Stimulated activated naive CD8-positive, alpha-beta T cell treated with anti-CD3 and anti-CD28 coated beads, Interleukin-15, Interleukin-2, amounts not matched to agents 100 ng/mL and 50 ng/mL, for 24 hours (primary cell): ENCODE measurements around the gene SLC47A2.

Experiments used
- H3K27ac Mint-ChIP-seq: one replicate; pipeline ENCODE4 v1.8.0; 2021; ENCODE audit warnings: mild to moderate bottlenecking, mixed read lengths
- H3K27me3 Mint-ChIP-seq: one replicate; pipeline ENCODE4 v1.8.0; 2021; ENCODE audit warnings: mixed read lengths
- H3K36me3 Mint-ChIP-seq: one replicate; pipeline ENCODE4 v1.8.0; 2021; ENCODE audit warnings: low read depth, mixed read lengths
- H3K4me1 Mint-ChIP-seq: one replicate; pipeline ENCODE4 v1.8.0; 2021; ENCODE audit warnings: low read depth, mixed read lengths
- H3K4me3 Mint-ChIP-seq: one replicate; pipeline ENCODE4 v1.8.0; 2021; ENCODE audit warnings: mild to moderate bottlenecking, mixed read lengths
- H3K9me3 Mint-ChIP-seq: one replicate; pipeline ENCODE4 v1.8.0; 2021; ENCODE audit warnings: mixed read lengths

The SLC47A2 gene

GRCh38 chr17:19740933-19741332, 24.5 kb upstream of the SLC47A2 start:
- H3K36me3 Mint-ChIP-seq: no peaks in the 10 kb centered on the region
- H3K4me3 Mint-ChIP-seq: no peak overlapping the region
- H3K27ac Mint-ChIP-seq: no peak overlapping the region
- no peaks in the 10 kb centered on the region for H3K27me3 Mint-ChIP-seq
- no peaks in the 10 kb centered on the region for H3K4me1 Mint-ChIP-seq
- no peaks in the 10 kb centered on the region for H3K9me3 Mint-ChIP-seq

GRCh38 chr17:19739241-19740201, 23.1 kb upstream of the SLC47A2 start:
- H3K27me3 Mint-ChIP-seq: no peaks in the 10 kb centered on the region
- no peaks in the 10 kb centered on the region for H3K36me3 Mint-ChIP-seq
- no peaks in the 10 kb centered on the region for H3K4me1 Mint-ChIP-seq
- no peak overlapping the region for H3K27ac Mint-ChIP-seq
- H3K4me3 Mint-ChIP-seq: no peak overlapping the region
- H3K9me3 Mint-ChIP-seq: no peaks in the 10 kb centered on the region

- no peaks in the 10 kb centered on the region for H3K9me3 Mint-ChIP-seq
- H3K4me3 Mint-ChIP-seq: no peak overlapping the region
- no peak overlapping the region for H3K27ac Mint-ChIP-seq
- H3K4me1 Mint-ChIP-seq: no peaks in the 10 kb centered on the region
- no peaks in the 10 kb centered on the region for H3K27me3 Mint-ChIP-seq
- no peaks in the 10 kb centered on the region for H3K36me3 Mint-ChIP-seq
These were observed 22.4 kb upstream of the SLC47A2 start for GRCh38 chr17:19738757-19739156.

GRCh38 chr17:19738073-19738449, 21.7 kb upstream of the SLC47A2 start:
- no peak overlapping the region for H3K27ac Mint-ChIP-seq
- H3K36me3 Mint-ChIP-seq: no peaks in the 10 kb centered on the region
- H3K4me3 Mint-ChIP-seq: no peak overlapping the region
- H3K9me3 Mint-ChIP-seq: no peaks in the 10 kb centered on the region
- no peaks in the 10 kb centered on the region for H3K4me1 Mint-ChIP-seq
- H3K27me3 Mint-ChIP-seq: no peaks in the 10 kb centered on the region

- Mint-ChIP-seq H3K4me3 (no peak overlapping the region), H3K9me3 (no peaks in the 10 kb centered on the region), H3K36me3 (no peaks in the 10 kb centered on the region), H3K27me3 (no peaks in the 10 kb centered on the region), H3K27ac (no peak overlapping the region), H3K4me1 (no peaks in the 10 kb centered on the region)
These were observed 21.1 kb upstream of the SLC47A2 start for GRCh38 chr17:19737305-19738072.

- Mint-ChIP-seq H3K27me3 (no peaks in the 10 kb centered on the region), H3K27ac (no peak overlapping the region), H3K9me3 (no peaks in the 10 kb centered on the region), H3K36me3 (no peaks in the 10 kb centered on the region), H3K4me1 (no peaks in the 10 kb centered on the region), H3K4me3 (no peak overlapping the region)
These were observed 19.7 kb upstream of the SLC47A2 start for GRCh38 chr17:19736071-19736470.

- Mint-ChIP-seq H3K4me3 (no peak overlapping the region), H3K27ac (no peak overlapping the region), H3K4me1 (no peaks in the 10 kb centered on the region), H3K9me3 (no peaks in the 10 kb centered on the region), H3K36me3 (no peaks in the 10 kb centered on the region), H3K27me3 (no peaks in the 10 kb centered on the region)
These were observed 17.7 kb upstream of the SLC47A2 start for GRCh38 chr17:19733953-19734526.

- H3K4me3 Mint-ChIP-seq: no peak overlapping the region
- no peak overlapping the region for H3K27ac Mint-ChIP-seq
- H3K27me3 Mint-ChIP-seq: no peaks in the 10 kb centered on the region
- H3K9me3 Mint-ChIP-seq: no peaks in the 10 kb centered on the region
- H3K4me1 Mint-ChIP-seq: no peaks in the 10 kb centered on the region
- no peaks in the 10 kb centered on the region for H3K36me3 Mint-ChIP-seq
These were observed 15.2 kb upstream of the SLC47A2 start for GRCh38 chr17:19731626-19732025.

GRCh38 chr17:19730843-19731242, 14.5 kb upstream of the SLC47A2 start:
- no peaks in the 10 kb centered on the region for H3K9me3 Mint-ChIP-seq
- no peak overlapping the region for H3K4me3 Mint-ChIP-seq
- no peak overlapping the region for H3K27ac Mint-ChIP-seq

GRCh38 chr17:19729900-19730299, 13.5 kb upstream of the SLC47A2 start:
- no peak overlapping the region for H3K27ac Mint-ChIP-seq
- no peaks in the 10 kb centered on the region for H3K9me3 Mint-ChIP-seq
- H3K4me1 Mint-ChIP-seq: peaks cover 9% of the 10 kb centered on the region
- H3K36me3 Mint-ChIP-seq: no peaks in the 10 kb centered on the region
- H3K27me3 Mint-ChIP-seq: peaks cover 8% of the 10 kb centered on the region
- no peak overlapping the region for H3K4me3 Mint-ChIP-seq

More at GRCh38 chr17:19730843-19731242, 14.5 kb upstream of the SLC47A2 start:
- Mint-ChIP-seq H3K36me3 (no peaks in the 10 kb centered on the region), H3K27me3 (no peaks in the 10 kb centered on the region), H3K4me1 (no peaks in the 10 kb centered on the region)

GRCh38 chr17:19728084-19728495, 11.7 kb upstream of the SLC47A2 start:
- no peaks in the 10 kb centered on the region for H3K9me3 Mint-ChIP-seq
- no peaks in the 10 kb centered on the region for H3K36me3 Mint-ChIP-seq
- no peak overlapping the region for H3K4me3 Mint-ChIP-seq
- no peak overlapping the region for H3K27ac Mint-ChIP-seq
- H3K27me3 Mint-ChIP-seq: peaks cover 8% of the 10 kb centered on the region
- H3K4me1 Mint-ChIP-seq: peaks cover 18% of the 10 kb centered on the region

- no peak overlapping the region for H3K4me3 Mint-ChIP-seq
- peaks cover 8% of the 10 kb centered on the region for H3K27me3 Mint-ChIP-seq
- H3K4me1 Mint-ChIP-seq: peaks cover 18% of the 10 kb centered on the region
- H3K9me3 Mint-ChIP-seq: no peaks in the 10 kb centered on the region
- H3K27ac Mint-ChIP-seq: no peak overlapping the region
- H3K36me3 Mint-ChIP-seq: no peaks in the 10 kb centered on the region
These were observed 11.2 kb upstream of the SLC47A2 start for GRCh38 chr17:19727501-19728078.

- H3K27me3 Mint-ChIP-seq: peaks cover 8% of the 10 kb centered on the region
- H3K27ac Mint-ChIP-seq: no peak overlapping the region
- H3K9me3 Mint-ChIP-seq: no peaks in the 10 kb centered on the region
- H3K36me3 Mint-ChIP-seq: no peaks in the 10 kb centered on the region
- no peak overlapping the region for H3K4me3 Mint-ChIP-seq
- peaks cover 18% of the 10 kb centered on the region for H3K4me1 Mint-ChIP-seq
These were observed 10.4 kb upstream of the SLC47A2 start for GRCh38 chr17:19726631-19727376.

GRCh38 chr17:19725486-19725885, 9.1 kb upstream of the SLC47A2 start:
- Mint-ChIP-seq H3K27me3 (peaks cover 8% of the 10 kb centered on the region), H3K4me3 (peak overlapping the region; percentile 40), H3K9me3 (no peaks in the 10 kb centered on the region), H3K4me1 (peaks cover 18% of the 10 kb centered on the region), H3K36me3 (no peaks in the 10 kb centered on the region), H3K27ac (peak overlapping the region; percentile 28)
